Neuronal stem cell (in vitro differentiated cells): Measurements from ENCODE around the gene PTPN21.

Experiments
- DNase-seq: peaks from one replicate; pipeline ENCODE4 v3.0.0-alpha.2; 2013; ENCODE audit warnings: low spot score
- H2AFZ ChIP-seq: one replicate; pipeline ENCODE4 v1.6.1; 2013; ENCODE audit warnings: mild to moderate bottlenecking, low read length, inconsistent platforms
- H2AK5ac ChIP-seq: 2 replicates; pipeline ENCODE4 v1.6.1; 2013; ENCODE audit warnings: low read depth, mild to moderate bottlenecking, inconsistent platforms, low read length, moderate library complexity, mixed read lengths
- H2BK120ac ChIP-seq: 2 replicates; pipeline ENCODE4 v1.6.1; 2013; ENCODE audit warnings: low read depth, mild to moderate bottlenecking, inconsistent platforms, low read length, moderate library complexity, mixed read lengths
- H2BK12ac ChIP-seq: one replicate; pipeline ENCODE4 v1.6.1; 2013; ENCODE audit warnings: low read length, inconsistent platforms
- H2BK15ac ChIP-seq: 2 replicates; pipeline ENCODE4 v1.6.1; 2013; ENCODE audit warnings: mild to moderate bottlenecking, low read length, inconsistent platforms, mixed read lengths
- H2BK5ac ChIP-seq: one replicate; pipeline ENCODE4 v1.6.1; 2013; ENCODE audit warnings: inconsistent platforms, mild to moderate bottlenecking, low read length, moderate library complexity
- H3K14ac ChIP-seq: one replicate; pipeline ENCODE4 v1.6.1; 2013; ENCODE audit warnings: low read length, inconsistent platforms
- H3K18ac ChIP-seq: 2 replicates; pipeline ENCODE4 v1.6.1; 2013; ENCODE audit warnings: low read length, inconsistent platforms
- H3K23ac ChIP-seq: 2 replicates; pipeline ENCODE4 v1.6.1; 2013; ENCODE audit warnings: low read depth, mild to moderate bottlenecking, mixed read lengths, low read length, inconsistent platforms; ENCODE audit not compliant: poor library complexity
- H3K27ac ChIP-seq: replicated peaks from 3 replicates; pipeline ENCODE4 v1.5.1; 2013; ENCODE audit warnings: low read length, inconsistent platforms
- H3K27me3 ChIP-seq, 3 experiments: 2 replicates each; pipeline ENCODE4 v1.6.1; 2013; ENCODE audit warnings: low read length in 3 of 3, mild to moderate bottlenecking in 2 of 3, inconsistent platforms in 1 of 3, low read depth in 1 of 3, mixed read lengths in 1 of 3, moderate library complexity in 1 of 3; ENCODE audit not compliant: control insufficient read depth in 3 of 3, insufficient read depth in 3 of 3
- H3K36me3 ChIP-seq, 2 donors: replicated peaks in 1 of 2; 2 replicates each; pipeline ENCODE4 v1.6.1; 2013; ENCODE audit warnings: low read length in 2 of 2; ENCODE audit not compliant: control insufficient read depth in 2 of 2, insufficient read depth in 2 of 2
- H3K4ac ChIP-seq: 2 replicates; pipeline ENCODE4 v1.6.1; 2013; ENCODE audit warnings: inconsistent platforms, mild to moderate bottlenecking, low read length, moderate library complexity
- H3K4me1 ChIP-seq, 2 donors: 1 replicate in 1 of 2; 2 replicates in 1 of 2; pipeline ENCODE4 v1.6.1; 2013; ENCODE audit warnings: low read length in 2 of 2, low read depth in 1 of 2; ENCODE audit not compliant: control insufficient read depth in 2 of 2, insufficient read depth in 1 of 2
- H3K4me2 ChIP-seq: one replicate; pipeline ENCODE4 v1.6.1; 2013; ENCODE audit warnings: mild to moderate bottlenecking, low read length, inconsistent platforms; ENCODE audit not compliant: insufficient read depth, poor library complexity, severe bottlenecking
- H3K4me3 ChIP-seq, 2 donors: 2 replicates each; pipeline ENCODE4 v1.5.1; 2013; ENCODE audit warnings: low read length in 2 of 2, mild to moderate bottlenecking in 2 of 2, inconsistent platforms in 1 of 2, moderate library complexity in 1 of 2
- H3K79me1 ChIP-seq: one replicate; pipeline ENCODE4 v1.6.1; 2013; ENCODE audit warnings: low read depth, mild to moderate bottlenecking, inconsistent platforms, low read length, moderate library complexity
- H3K9ac ChIP-seq: one replicate; pipeline ENCODE4 v1.6.1; 2013; ENCODE audit warnings: mild to moderate bottlenecking, low read depth, low read length, inconsistent platforms; ENCODE audit not compliant: poor library complexity
- H3K9me3 ChIP-seq, 2 donors: replicated peaks in 1 of 2; 2 replicates each; pipeline versions ENCODE3 to v1.6.1; 2013; ENCODE audit warnings: low read length in 2 of 2, mild to moderate bottlenecking in 2 of 2, inconsistent platforms in 1 of 2, low read depth in 1 of 2, mixed read lengths in 1 of 2, moderate library complexity in 1 of 2; ENCODE audit not compliant: control insufficient read depth in 2 of 2, insufficient read depth in 1 of 2
- H4K8ac ChIP-seq: one replicate; pipeline ENCODE4 v1.6.1; 2013; ENCODE audit warnings: low read depth, mild to moderate bottlenecking, inconsistent platforms, low read length, moderate library complexity
- H4K91ac ChIP-seq: one replicate; pipeline ENCODE4 v1.6.1; 2013; ENCODE audit warnings: low read length, low read depth, mild to moderate bottlenecking, inconsistent platforms; ENCODE audit not compliant: poor library complexity
- WGBS, 2 donors: extraction: QIAGEN DNeasy Blood & Tissue Kit; methylation state at CpG; one replicate each; pipeline ENCODE4 v1.1.7; 2013; ENCODE audit warnings: missing lambda C conversion rate in 2 of 2, mixed read lengths in 1 of 2; ENCODE audit not compliant: insufficient read length in 2 of 2, insufficient replicate concordance in 1 of 2; ENCODE audit errors: extremely low coverage in 2 of 2; 5-methylcytosine and 5-hydroxymethylcytosine counted together

The PTPN21 gene

DNA sequence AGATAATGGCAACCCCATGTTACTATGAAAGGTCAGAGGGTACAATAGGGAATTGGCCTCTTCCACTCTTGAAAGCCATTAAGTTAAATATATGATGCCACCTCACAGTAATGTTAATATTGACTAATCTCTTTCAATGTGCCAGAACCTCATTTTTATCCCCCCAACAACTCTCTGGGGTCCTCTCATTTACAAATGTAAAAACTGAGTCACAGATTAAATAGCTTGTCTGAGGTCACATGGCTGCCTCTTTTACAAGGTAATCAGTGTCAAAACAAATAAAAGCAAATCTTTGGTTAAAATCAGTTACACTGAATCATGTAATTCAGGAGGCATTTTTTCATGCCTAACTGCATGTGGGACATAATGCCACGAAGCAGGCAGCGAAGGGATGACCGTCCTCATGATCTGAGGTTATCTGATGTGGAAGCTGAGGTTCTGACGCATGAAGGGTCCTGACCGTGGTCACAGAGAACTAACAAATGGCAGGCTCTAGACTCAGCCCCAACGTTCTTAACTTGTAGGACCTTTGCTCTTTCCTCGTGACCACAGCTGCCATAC lies 78.5 kb downstream of the PTPN21 start:
- H2AK5ac ChIP-seq = no peak overlapping the region
- H3K4me1 ChIP-seq = no peaks in the 10 kb centered on the region
- peaks cover 0 to 5% of the 10 kb centered on the region in 2 donors for H3K9me3 ChIP-seq
- H2BK120ac ChIP-seq = no peak overlapping the region
- no peak overlapping the region for H3K27ac ChIP-seq
- no peak overlapping the region for H3K9ac ChIP-seq
- no CpG with 5 or more reads among the region's 7 CpGs for WGBS, 2 donors
- H3K23ac ChIP-seq = no peak overlapping the region
- no peak overlapping the region for H3K4me2 ChIP-seq
- DNase-seq = no peak
- H2BK15ac ChIP-seq = no peak overlapping the region
- no peak overlapping the region for H3K4ac ChIP-seq
- H4K8ac ChIP-seq = no peak overlapping the region
- H3K18ac ChIP-seq = no peak overlapping the region
- no peak overlapping the region for H4K91ac ChIP-seq
- peaks cover 5% of the 10 kb centered on the region for H3K79me1 ChIP-seq
- H3K27me3 ChIP-seq = no peaks in the 10 kb centered on the region
- no peak overlapping the region for H3K4me3 ChIP-seq
- peaks cover 41 to 92% of the 10 kb centered on the region in 2 donors for H3K36me3 ChIP-seq
- no peak overlapping the region for H2BK5ac ChIP-seq
- H3K14ac ChIP-seq = no peak overlapping the region
- H2BK12ac ChIP-seq = no peak overlapping the region
- no peak overlapping the region for H2AFZ ChIP-seq

DNA sequence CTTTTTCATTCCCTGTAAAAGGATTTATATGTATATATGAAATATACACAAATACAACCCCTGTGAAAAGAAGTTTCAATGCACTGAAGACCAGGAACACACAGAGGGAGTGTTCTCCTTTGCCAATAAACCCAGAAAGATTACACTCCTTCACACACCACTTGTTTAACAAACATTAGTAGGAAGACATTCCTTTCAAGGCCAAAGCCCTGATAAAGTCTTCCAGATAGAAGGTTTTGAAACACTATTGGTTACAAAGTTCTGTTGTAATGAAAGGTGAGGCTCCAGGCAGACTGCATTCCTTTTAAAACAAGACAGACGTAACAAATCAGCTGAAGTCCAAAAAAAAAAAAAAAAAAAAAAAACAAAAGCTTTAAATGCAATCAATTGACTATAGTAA lies 81.0 kb downstream of the PTPN21 start:
- no CpG with 5 or more reads among the region's 1 CpG for WGBS, 2 donors
- DNase-seq = no peak
- no peak overlapping the region for H3K4me3 ChIP-seq

DNA sequence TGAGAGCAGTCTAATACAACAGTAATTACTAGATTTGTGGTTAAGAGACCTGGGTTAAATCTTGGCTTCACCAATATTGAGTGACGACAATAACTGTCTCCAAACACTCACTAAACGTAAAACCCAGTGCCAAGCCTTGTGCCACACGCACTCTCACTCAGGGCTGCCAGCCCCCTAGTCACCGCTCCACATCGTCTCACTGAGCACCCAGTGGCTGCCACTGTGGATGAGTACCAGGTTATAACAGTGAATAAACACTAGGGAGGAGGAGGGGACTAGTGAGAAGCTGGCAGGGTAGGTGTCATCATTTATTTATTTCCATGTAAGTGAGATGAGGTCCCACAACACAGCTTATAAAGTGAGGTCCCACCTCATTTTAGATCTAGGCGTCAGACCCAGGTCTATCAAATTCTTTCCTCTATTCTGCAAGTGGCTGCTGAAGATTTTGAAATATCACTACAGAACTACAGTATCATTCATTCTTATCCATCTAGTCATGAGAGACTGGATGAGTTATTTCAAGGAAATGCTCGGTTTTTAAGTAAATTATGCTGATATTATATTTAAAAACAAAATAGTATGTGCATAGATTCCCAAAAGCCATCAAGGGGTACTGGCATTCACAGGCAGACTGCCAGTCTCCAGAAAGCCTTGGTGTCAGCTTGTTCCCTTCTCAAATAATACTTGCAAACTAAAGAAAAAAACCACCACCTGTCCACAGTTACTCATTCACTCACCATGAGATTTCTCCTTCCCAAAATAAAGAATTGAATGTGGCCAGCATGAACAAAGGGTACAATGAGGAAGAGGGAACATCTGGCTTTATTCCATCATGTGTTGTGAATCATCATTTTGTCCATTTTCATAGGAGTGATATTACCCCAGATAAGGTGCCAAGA lies 84.0 kb downstream of the PTPN21 start:
- WGBS, 2 donors = no CpG with 5 or more reads among the region's 7 CpGs
- no peak overlapping the region for H3K23ac ChIP-seq

More for the DNA sequence above, 81.0 kb downstream of the PTPN21 start:
- H2AK5ac ChIP-seq = no peak overlapping the region
- no peak overlapping the region for H2BK5ac ChIP-seq
- no peak overlapping the region for H3K18ac ChIP-seq
- H2AFZ ChIP-seq = no peak overlapping the region
- no peaks in the 10 kb centered on the region for H3K27me3 ChIP-seq
- H3K23ac ChIP-seq = no peak overlapping the region
- H2BK12ac ChIP-seq = no peak overlapping the region
- H3K9ac ChIP-seq = no peak overlapping the region
- H3K36me3 ChIP-seq = peaks cover 38 to 97% of the 10 kb centered on the region in 2 donors
- no peak overlapping the region for H3K14ac ChIP-seq
- no peak overlapping the region for H2BK120ac ChIP-seq
- peaks cover under 1% of the 10 kb centered on the region for H3K79me1 ChIP-seq
- H4K8ac ChIP-seq = no peak overlapping the region
- no peak overlapping the region for H4K91ac ChIP-seq
- H3K4ac ChIP-seq = no peak overlapping the region
- no peaks in the 10 kb centered on the region for H3K4me1 ChIP-seq
- no peak overlapping the region for H3K27ac ChIP-seq
- H2BK15ac ChIP-seq = no peak overlapping the region
- H3K9me3 ChIP-seq = peaks cover 0 to 5% of the 10 kb centered on the region in 2 donors
- H3K4me2 ChIP-seq = no peak overlapping the region

GRCh38 chr14:88468406-88468805 lies 86.4 kb downstream of the PTPN21 start:
- Histone ChIP-seq H3K14ac (no peak overlapping the region), H3K23ac (no peak overlapping the region), H2AK5ac (no peak overlapping the region), H2AFZ (no peak overlapping the region), H3K4me1 (no peaks in the 10 kb centered on the region), H2BK15ac (no peak overlapping the region), H3K4me3 (no peak overlapping the region), H3K9me3 (peaks cover 0 to 4% of the 10 kb centered on the region in 2 donors), H3K27me3 (no peaks in the 10 kb centered on the region), H2BK12ac (no peak overlapping the region), H2BK5ac (no peak overlapping the region), H3K27ac (no peak overlapping the region), H2BK120ac (no peak overlapping the region), H4K8ac (no peak overlapping the region), H4K91ac (no peak overlapping the region), H3K36me3 (peaks cover 37 to 86% of the 10 kb centered on the region in 2 donors), H3K18ac (no peak overlapping the region), H3K79me1 (no peaks in the 10 kb centered on the region), H3K4me2 (no peak overlapping the region), H3K4ac (no peak overlapping the region), H3K9ac (no peak overlapping the region)
- no peak for DNase-seq
- WGBS, 2 donors = no CpG with 5 or more reads among the region's 1 CpG

More for the DNA sequence above, 84.0 kb downstream of the PTPN21 start:
- no peak overlapping the region for H3K4me2 ChIP-seq
- no peaks in the 10 kb centered on the region for H3K79me1 ChIP-seq
- no peak overlapping the region for H2BK12ac ChIP-seq
- no peaks in the 10 kb centered on the region for H3K27me3 ChIP-seq
- no peak for DNase-seq
- H3K4me1 ChIP-seq = no peaks in the 10 kb centered on the region
- peaks cover 38 to 98% of the 10 kb centered on the region in 2 donors for H3K36me3 ChIP-seq
- H2BK120ac ChIP-seq = no peak overlapping the region
- no peak overlapping the region for H3K18ac ChIP-seq
- H3K9me3 ChIP-seq = peaks cover 3 to 5% of the 10 kb centered on the region in 2 donors
- H2AFZ ChIP-seq = no peak overlapping the region
- H2BK15ac ChIP-seq = no peak overlapping the region
- H4K91ac ChIP-seq = no peak overlapping the region
- H3K9ac ChIP-seq = no peak overlapping the region
- H4K8ac ChIP-seq = no peak overlapping the region
- H3K27ac ChIP-seq = no peak overlapping the region
- H2BK5ac ChIP-seq = no peak overlapping the region
- no peak overlapping the region for H3K4ac ChIP-seq
- no peak overlapping the region for H3K14ac ChIP-seq
- H2AK5ac ChIP-seq = no peak overlapping the region
- H3K4me3 ChIP-seq = no peak overlapping the region
